GM12864 (cell line): ENCODE results near the gene KCNIP1.
"Not testable (repeated sequence)": the region's sequence is repeated elsewhere in the genome, so short reads cannot be mapped to it uniquely, and the experiment has no call there.

ENCODE experiments used
- DNase-seq: peaks from one replicate; pipeline ENCODE4 v3.0.0-alpha.2; 2011; ENCODE audit warnings: low read depth
- H3K4me3 ChIP-seq: 2 replicates; pipeline ENCODE4 v1.5.1; 2011; ENCODE audit warnings: mild to moderate bottlenecking, low read depth, low read length, control low read depth
- TF ChIP-seq, protein P1 (sequence below): IDR thresholded peaks from 2 replicates; pipeline ENCODE4 v1.5.1; 2011; ENCODE audit warnings: low read depth, mild to moderate bottlenecking, moderate library complexity, low read length, control low read depth, inconsistent platforms; ENCODE audit errors: missing control alignments

The KCNIP1 gene

GRCh38 chr5:170546282-170546681, 42.5 kb downstream of the KCNIP1 start:
- DNase-seq: no peak
- H3K4me3 ChIP-seq: no peak overlapping the region
- TF ChIP-seq, protein P1, sequence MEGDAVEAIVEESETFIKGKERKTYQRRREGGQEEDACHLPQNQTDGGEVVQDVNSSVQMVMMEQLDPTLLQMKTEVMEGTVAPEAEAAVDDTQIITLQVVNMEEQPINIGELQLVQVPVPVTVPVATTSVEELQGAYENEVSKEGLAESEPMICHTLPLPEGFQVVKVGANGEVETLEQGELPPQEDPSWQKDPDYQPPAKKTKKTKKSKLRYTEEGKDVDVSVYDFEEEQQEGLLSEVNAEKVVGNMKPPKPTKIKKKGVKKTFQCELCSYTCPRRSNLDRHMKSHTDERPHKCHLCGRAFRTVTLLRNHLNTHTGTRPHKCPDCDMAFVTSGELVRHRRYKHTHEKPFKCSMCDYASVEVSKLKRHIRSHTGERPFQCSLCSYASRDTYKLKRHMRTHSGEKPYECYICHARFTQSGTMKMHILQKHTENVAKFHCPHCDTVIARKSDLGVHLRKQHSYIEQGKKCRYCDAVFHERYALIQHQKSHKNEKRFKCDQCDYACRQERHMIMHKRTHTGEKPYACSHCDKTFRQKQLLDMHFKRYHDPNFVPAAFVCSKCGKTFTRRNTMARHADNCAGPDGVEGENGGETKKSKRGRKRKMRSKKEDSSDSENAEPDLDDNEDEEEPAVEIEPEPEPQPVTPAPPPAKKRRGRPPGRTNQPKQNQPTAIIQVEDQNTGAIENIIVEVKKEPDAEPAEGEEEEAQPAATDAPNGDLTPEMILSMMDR: no peak

- H3K4me3 ChIP-seq, DNase-seq: not testable (repeated sequence)
Measured at GRCh38 chr5:170550382-170550781, 46.6 kb downstream of the KCNIP1 start.

DNA sequence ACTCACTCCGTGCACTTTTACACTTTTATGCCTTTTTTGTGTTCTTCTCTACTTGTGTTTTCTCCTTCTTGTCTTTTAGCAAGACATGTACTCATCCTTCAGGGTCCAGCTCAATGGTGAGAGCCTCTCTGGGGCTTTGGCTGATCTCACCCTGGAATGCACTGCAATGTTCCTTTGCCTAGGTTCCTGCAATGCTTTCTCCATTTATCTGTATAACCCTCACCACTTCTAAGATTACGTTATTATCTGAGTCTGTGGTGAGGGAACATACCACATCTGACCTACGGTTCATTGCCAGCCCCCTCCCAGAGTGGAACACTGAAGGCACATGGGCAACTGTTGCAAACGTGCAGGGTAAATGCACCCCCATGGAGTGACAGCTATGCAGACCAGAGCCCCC, 47.3 kb downstream of the KCNIP1 start:
- TF ChIP-seq, protein P1: no peak
- H3K4me3 ChIP-seq: no peak overlapping the region
- no peak for DNase-seq

DNA sequence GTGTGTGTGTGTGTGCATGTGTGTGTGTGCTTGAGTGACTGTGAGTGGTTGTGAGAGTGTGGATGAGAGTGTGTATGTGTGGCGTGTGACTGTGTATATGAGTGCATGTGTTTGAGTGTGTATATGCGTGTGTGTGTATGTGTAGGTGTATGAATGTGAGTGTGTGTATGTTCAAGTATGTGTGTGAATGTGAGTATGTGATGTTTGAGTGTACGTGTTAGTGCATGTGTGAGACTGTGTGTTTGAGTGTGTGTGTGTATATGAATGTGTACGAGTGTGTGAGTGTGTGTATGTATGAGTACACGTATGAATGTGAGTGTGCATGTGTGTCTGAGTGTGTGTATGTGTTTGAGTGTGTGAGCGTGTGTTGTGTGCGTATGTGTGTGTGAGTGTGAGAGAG, 47.8 kb downstream of the KCNIP1 start:
- DNase-seq: no peak
- TF ChIP-seq, protein P1: no peak
- H3K4me3 ChIP-seq: no peak overlapping the region

- H3K4me3 ChIP-seq: no peak overlapping the region
- TF ChIP-seq, protein P1: no peak
- DNase-seq: no peak
Measured at GRCh38 chr5:170552621-170553115, 48.8 kb downstream of the KCNIP1 start.

DNA sequence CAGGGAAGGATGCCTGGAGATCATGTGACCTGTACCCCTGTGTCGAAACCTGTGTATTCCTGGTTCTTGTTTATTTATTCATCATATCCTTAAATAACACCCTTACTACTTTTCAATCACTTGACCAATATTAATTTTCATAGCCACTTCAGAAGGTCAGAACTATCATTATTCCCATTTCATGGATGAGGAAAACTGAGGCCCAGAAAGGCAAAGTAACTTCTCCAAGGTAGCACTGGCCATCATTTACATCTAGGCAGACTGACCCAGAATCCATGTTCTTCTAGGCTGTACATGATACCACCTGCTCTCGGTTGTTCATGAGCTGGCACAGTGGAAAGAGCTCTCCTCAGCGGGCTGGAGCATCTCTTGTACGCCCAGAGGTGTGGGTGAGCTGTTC, 49.4 kb downstream of the KCNIP1 start:
- no peak for DNase-seq
- TF ChIP-seq, protein P1: no peak
- no peak overlapping the region for H3K4me3 ChIP-seq

GRCh38 chr5:170554521-170555267, 50.9 kb downstream of the KCNIP1 start:
- no peak overlapping the region for H3K4me3 ChIP-seq
- TF ChIP-seq, protein P1: no peak
- no peak for DNase-seq
